T-helper 1 cell treated with Interleukin-12 subunit alpha and Interleukin-12 subunit beta and Interleukin-4 antibody, amounts not matched to agents 30 μg/mL and 1 μg/mL, for 36 hours (primary cell): Measurements from ENCODE around the gene ICA1.

ENCODE experiments used
- H3K27ac Mint-ChIP-seq: one replicate; pipeline ENCODE4 v1.8.0; 2021; ENCODE audit warnings: mild to moderate bottlenecking, mixed read lengths
- H3K27me3 Mint-ChIP-seq: one replicate; pipeline ENCODE4 v1.8.0; 2021; ENCODE audit warnings: low read depth, mixed read lengths
- H3K36me3 Mint-ChIP-seq: one replicate; pipeline ENCODE4 v1.8.0; 2021; ENCODE audit warnings: low read depth, mixed read lengths
- H3K4me1 Mint-ChIP-seq: one replicate; pipeline ENCODE4 v1.8.0; 2021; ENCODE audit warnings: low read depth, mixed read lengths
- H3K4me3 Mint-ChIP-seq: one replicate; pipeline ENCODE4 v1.8.0; 2021; ENCODE audit warnings: mild to moderate bottlenecking, moderate library complexity, mixed read lengths
- H3K9me3 Mint-ChIP-seq: one replicate; pipeline ENCODE4 v1.8.0; 2021; ENCODE audit warnings: mixed read lengths

Gene ICA1

GRCh38 chr7:8206956-8207355 is 55.0 kb downstream of the ICA1 start:
- no peaks in the 10 kb centered on the region for H3K36me3 Mint-ChIP-seq
- peaks cover 44% of the 10 kb centered on the region for H3K27me3 Mint-ChIP-seq
- no peak overlapping the region for H3K27ac Mint-ChIP-seq
- peaks cover 21% of the 10 kb centered on the region for H3K4me1 Mint-ChIP-seq
- H3K9me3 Mint-ChIP-seq, result no peaks in the 10 kb centered on the region
- no peak overlapping the region for H3K4me3 Mint-ChIP-seq

GRCh38 chr7:8205537-8205936 is 56.4 kb downstream of the ICA1 start:
- Mint-ChIP-seq H3K27me3 (peaks cover 48% of the 10 kb centered on the region), H3K4me1 (peaks cover 31% of the 10 kb centered on the region), H3K4me3 (no peak overlapping the region), H3K9me3 (no peaks in the 10 kb centered on the region), H3K27ac (no peak overlapping the region), H3K36me3 (no peaks in the 10 kb centered on the region)

- H3K4me1 Mint-ChIP-seq, result peaks cover 34% of the 10 kb centered on the region
- H3K27me3 Mint-ChIP-seq, result peaks cover 51% of the 10 kb centered on the region
- no peaks in the 10 kb centered on the region for H3K36me3 Mint-ChIP-seq
- H3K4me3 Mint-ChIP-seq, result no peak overlapping the region
- H3K9me3 Mint-ChIP-seq, result no peaks in the 10 kb centered on the region
- no peak overlapping the region for H3K27ac Mint-ChIP-seq
Measured at GRCh38 chr7:8205031-8205387, 57.0 kb downstream of the ICA1 start.

- Mint-ChIP-seq H3K4me1 (peaks cover 36% of the 10 kb centered on the region), H3K9me3 (no peaks in the 10 kb centered on the region), H3K36me3 (no peaks in the 10 kb centered on the region), H3K27me3 (peaks cover 55% of the 10 kb centered on the region), H3K4me3 (no peak overlapping the region), H3K27ac (no peak overlapping the region)
Measured at GRCh38 chr7:8204339-8205030, 57.5 kb downstream of the ICA1 start.

- H3K4me3 Mint-ChIP-seq, result no peak overlapping the region
- H3K27ac Mint-ChIP-seq, result no peak overlapping the region
- peaks cover 4% of the 10 kb centered on the region for H3K9me3 Mint-ChIP-seq
- peaks cover 2% of the 10 kb centered on the region for H3K36me3 Mint-ChIP-seq
- H3K4me1 Mint-ChIP-seq, result peaks cover 52% of the 10 kb centered on the region
- H3K27me3 Mint-ChIP-seq, result peaks cover 42% of the 10 kb centered on the region
Measured at GRCh38 chr7:8201846-8202441, 60.0 kb downstream of the ICA1 start.

- H3K4me1 Mint-ChIP-seq, result peaks cover 51% of the 10 kb centered on the region
- no peak overlapping the region for H3K27ac Mint-ChIP-seq
- peaks cover 2% of the 10 kb centered on the region for H3K36me3 Mint-ChIP-seq
- H3K27me3 Mint-ChIP-seq, result peaks cover 30% of the 10 kb centered on the region
- peaks cover 4% of the 10 kb centered on the region for H3K9me3 Mint-ChIP-seq
- no peak overlapping the region for H3K4me3 Mint-ChIP-seq
Measured at GRCh38 chr7:8200717-8201116, 61.2 kb downstream of the ICA1 start.

- H3K27ac Mint-ChIP-seq, result no peak overlapping the region
- peaks cover 2% of the 10 kb centered on the region for H3K36me3 Mint-ChIP-seq
- no peak overlapping the region for H3K4me3 Mint-ChIP-seq
- peaks cover 26% of the 10 kb centered on the region for H3K27me3 Mint-ChIP-seq
- H3K4me1 Mint-ChIP-seq, result peaks cover 49% of the 10 kb centered on the region
- peaks cover 4% of the 10 kb centered on the region for H3K9me3 Mint-ChIP-seq
Measured at GRCh38 chr7:8200316-8200715, 61.7 kb downstream of the ICA1 start.

GRCh38 chr7:8197994-8198698 is 63.8 kb downstream of the ICA1 start:
- peak overlapping the region; percentile 53 for H3K4me3 Mint-ChIP-seq

GRCh38 chr7:8192897-8193296 is 69.1 kb downstream of the ICA1 start:
- H3K27me3 Mint-ChIP-seq, result peaks cover 11% of the 10 kb centered on the region
- no peaks in the 10 kb centered on the region for H3K9me3 Mint-ChIP-seq
- no peaks in the 10 kb centered on the region for H3K36me3 Mint-ChIP-seq
- H3K4me3 Mint-ChIP-seq, result no peak overlapping the region
- no peak overlapping the region for H3K27ac Mint-ChIP-seq
- H3K4me1 Mint-ChIP-seq, result peaks cover 24% of the 10 kb centered on the region

More at GRCh38 chr7:8197994-8198698, 63.8 kb downstream of the ICA1 start:
- Mint-ChIP-seq H3K4me1 (peaks cover 49% of the 10 kb centered on the region), H3K27ac (peak overlapping the region; percentile 74), H3K27me3 (peaks cover 17% of the 10 kb centered on the region), H3K9me3 (peaks cover 4% of the 10 kb centered on the region), H3K36me3 (peaks cover 2% of the 10 kb centered on the region)

- Mint-ChIP-seq H3K27ac (peak overlapping the region; percentile 11), H3K4me3 (no peak overlapping the region), H3K9me3 (no peaks in the 10 kb centered on the region), H3K4me1 (peaks cover 24% of the 10 kb centered on the region), H3K36me3 (peaks cover 5% of the 10 kb centered on the region), H3K27me3 (peaks cover 11% of the 10 kb centered on the region)
Measured at GRCh38 chr7:8190119-8190895, 71.7 kb downstream of the ICA1 start.

- Mint-ChIP-seq H3K9me3 (no peaks in the 10 kb centered on the region), H3K27me3 (peaks cover 11% of the 10 kb centered on the region), H3K4me1 (peaks cover 24% of the 10 kb centered on the region), H3K36me3 (peaks cover 6% of the 10 kb centered on the region), H3K4me3 (no peak overlapping the region), H3K27ac (no peak overlapping the region)
Measured at GRCh38 chr7:8189625-8190024, 72.3 kb downstream of the ICA1 start.

GRCh38 chr7:8185926-8186683 is 75.9 kb downstream of the ICA1 start:
- Mint-ChIP-seq H3K4me1 (peaks cover 13% of the 10 kb centered on the region), H3K27ac (no peak overlapping the region)

GRCh38 chr7:8184221-8184620 is 77.7 kb downstream of the ICA1 start:
- H3K36me3 Mint-ChIP-seq, result peaks cover 8% of the 10 kb centered on the region
- peaks cover 8% of the 10 kb centered on the region for H3K4me1 Mint-ChIP-seq
- no peak overlapping the region for H3K4me3 Mint-ChIP-seq
- H3K27me3 Mint-ChIP-seq, result no peaks in the 10 kb centered on the region
- H3K9me3 Mint-ChIP-seq, result peaks cover 3% of the 10 kb centered on the region
- no peak overlapping the region for H3K27ac Mint-ChIP-seq

More at GRCh38 chr7:8185926-8186683, 75.9 kb downstream of the ICA1 start:
- Mint-ChIP-seq H3K9me3 (peaks cover 3% of the 10 kb centered on the region), H3K36me3 (peaks cover 8% of the 10 kb centered on the region), H3K4me3 (no peak overlapping the region), H3K27me3 (no peaks in the 10 kb centered on the region)

- peaks cover 6% of the 10 kb centered on the region for H3K36me3 Mint-ChIP-seq
- H3K4me1 Mint-ChIP-seq, result peaks cover 40% of the 10 kb centered on the region
- peaks cover 7% of the 10 kb centered on the region for H3K9me3 Mint-ChIP-seq
- no peak overlapping the region for H3K27ac Mint-ChIP-seq
- no peaks in the 10 kb centered on the region for H3K27me3 Mint-ChIP-seq
- no peak overlapping the region for H3K4me3 Mint-ChIP-seq
Measured at GRCh38 chr7:8179486-8179885, 82.5 kb downstream of the ICA1 start.
